Left kidney (tissue), 2 donors: ENCODE results near the gene KCNMA1. TPM values are rescaled to one million over a fixed set of nuclear protein-coding genes. Genes with fewer than 3 reads are reported as not detected.
A peak's percentile ranks its signal among the peaks of the same experiment; 100 is the strongest.

ENCODE experiments used
- DNase-seq: peaks from one replicate; pipeline ENCODE4 v3.0.0-alpha.2; 2013
- polyA plus RNA-seq: library from polyadenylated mRNA; unstranded; fragments of 120-200 nt; gene quantifications from one replicate; pipeline ENCODE4 v1.2.1, GENCODE V29; 2013; ENCODE audit not compliant: insufficient read length

KCNMA1 gene
- polyA plus RNA-seq, 1 donor, result 3.6 TPM

DNA sequence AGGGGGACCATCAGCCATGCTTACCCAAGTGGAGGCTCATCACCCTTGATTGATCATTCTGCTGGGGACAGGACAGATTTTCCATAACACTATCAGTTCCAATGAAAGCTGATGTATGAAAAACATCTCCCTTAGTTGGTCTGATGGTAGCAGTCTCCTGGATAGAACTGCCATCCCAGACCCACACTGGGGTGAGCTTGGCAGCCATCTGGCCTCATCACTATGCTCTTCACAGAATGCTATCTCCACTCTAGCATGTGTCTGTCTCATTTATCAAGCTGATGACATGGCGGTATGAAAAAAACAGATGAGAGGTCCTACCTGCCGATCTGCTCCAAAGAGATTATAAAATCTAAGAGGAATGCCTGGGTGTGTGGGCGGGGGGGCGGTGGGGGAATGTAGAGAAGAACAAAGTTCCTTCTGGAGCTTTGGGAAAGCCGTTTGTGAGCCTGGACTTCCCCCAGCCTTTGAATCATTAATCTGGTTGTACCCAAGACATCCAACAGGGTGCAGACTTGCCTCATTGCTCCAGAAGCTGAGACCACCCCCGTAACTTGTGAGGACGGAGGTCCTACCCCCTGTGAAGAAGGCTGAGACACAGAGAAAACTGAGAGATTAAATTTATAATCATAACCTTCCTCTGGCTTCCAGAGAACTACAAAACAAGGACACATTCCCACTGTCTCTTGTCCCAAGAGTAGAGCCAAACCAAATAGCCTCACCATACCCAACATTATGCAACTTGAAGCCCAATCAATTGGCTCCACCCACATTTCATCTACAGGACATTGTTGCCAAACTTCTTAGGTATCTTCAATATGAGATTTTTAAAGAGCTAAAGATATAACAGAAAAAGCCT, 340.8 kb downstream of the KCNMA1 start:
- no peak for DNase-seq

DNA sequence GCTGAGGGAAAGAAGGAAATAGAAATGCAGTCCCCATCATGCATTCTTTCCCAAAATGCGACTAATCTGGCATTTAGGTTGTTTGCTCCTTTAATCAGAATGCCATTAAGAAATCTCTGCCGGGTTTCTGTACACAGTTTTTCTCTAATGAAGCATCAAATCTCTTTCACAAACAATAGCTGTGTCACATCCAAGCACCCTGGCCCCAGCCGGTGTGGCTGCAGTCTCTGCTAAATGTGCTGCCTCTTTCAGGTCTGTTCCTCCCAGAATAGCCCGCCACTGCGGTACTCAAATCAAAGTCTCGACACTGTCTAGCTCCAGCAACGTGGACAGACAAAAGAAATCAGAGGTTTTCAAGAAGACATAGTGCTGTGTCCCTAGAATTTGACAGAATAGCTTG, 343.8 kb downstream of the KCNMA1 start:
- no peak for DNase-seq

DNA sequence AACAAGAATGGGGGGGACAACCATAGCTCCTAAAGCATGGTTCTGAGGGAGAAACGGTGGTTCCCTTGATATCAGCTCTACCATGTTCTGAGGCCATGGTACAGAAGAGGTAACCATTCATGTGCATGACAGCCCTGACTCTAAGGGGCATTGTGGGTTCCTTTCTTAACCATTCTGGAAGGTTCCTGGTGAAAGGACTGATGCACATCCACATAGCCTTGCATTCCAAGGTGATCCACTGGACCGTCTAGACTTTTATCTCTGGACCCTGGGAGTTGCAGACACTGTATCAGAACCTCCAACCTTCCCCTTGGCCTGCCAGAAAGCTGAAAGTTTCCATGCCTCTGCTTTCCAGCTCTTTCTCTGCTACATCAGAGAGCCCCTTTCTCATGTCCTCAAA, 344.3 kb downstream of the KCNMA1 start:
- no peak for DNase-seq

DNA sequence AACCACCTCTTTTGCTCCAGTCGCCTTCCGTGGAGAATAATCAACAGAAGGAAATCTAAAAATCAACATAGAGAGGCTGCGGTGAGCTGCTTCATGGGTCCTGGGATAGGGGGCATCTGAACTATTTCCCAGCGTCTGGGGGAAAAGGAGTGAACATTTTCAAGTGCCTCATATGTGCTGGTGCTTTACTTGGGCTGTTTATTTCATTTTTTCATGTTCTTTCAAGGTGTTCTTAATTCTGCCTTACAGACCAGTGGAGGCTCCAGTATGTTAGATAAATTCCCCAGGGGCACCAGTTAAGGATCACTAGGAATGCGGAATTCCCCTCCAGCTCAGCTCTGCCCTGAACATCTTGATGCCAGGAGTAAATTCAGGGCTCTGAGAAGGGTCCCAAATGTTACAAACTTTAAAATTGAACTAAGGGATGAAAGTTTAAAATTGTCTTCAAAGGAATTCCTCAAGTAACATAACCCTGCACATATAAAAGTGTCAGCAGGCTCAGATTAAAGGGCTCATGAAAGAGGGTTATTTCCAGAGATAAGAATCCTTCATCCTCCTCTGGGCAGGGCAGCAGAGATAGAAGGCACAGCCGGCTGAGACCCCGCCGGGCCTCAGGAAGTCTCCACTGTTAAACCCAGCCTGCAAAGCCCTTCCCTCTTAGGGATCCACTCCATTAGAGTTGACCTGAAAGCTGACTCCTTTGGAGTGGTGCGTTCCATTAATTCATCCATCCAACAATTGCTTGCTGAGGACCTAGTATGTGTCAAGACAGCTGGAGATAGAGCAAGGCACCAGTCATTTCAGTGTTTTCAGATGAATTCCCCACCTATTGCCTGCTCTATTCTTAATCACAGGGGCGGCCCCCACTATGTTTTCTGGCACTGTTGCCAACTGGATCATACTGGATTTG, 345.8 kb downstream of the KCNMA1 start:
- no peak for DNase-seq

DNA sequence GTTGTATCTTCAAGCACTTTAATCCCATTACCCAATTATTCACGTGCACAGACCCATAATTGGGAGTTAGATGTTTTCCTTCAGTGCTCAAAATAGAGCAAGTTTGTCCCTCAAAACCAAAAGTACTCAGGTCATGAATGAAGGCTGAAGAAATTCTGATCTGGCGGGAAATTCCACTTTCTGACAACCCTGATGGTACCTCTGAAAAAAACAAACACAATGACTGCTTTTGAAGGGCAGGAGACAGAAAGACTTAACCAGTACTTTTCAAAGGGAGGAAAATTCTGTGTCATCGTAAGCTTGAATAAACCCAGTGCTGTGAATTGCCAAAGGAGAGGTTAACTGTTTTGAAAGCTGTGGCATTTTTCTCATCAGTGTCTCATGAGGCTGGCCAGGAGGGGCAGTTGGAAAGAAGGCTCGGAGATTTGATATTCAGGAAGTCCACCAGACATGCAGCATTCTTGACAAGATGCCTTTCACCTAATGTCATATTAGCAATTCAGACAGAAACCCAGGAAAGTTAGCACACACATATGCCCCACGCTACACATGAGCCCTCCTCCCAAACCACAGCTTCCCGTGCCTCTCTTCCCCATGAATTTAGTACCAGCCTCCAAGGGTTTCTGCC, 347.0 kb downstream of the KCNMA1 start:
- no peak for DNase-seq

DNA sequence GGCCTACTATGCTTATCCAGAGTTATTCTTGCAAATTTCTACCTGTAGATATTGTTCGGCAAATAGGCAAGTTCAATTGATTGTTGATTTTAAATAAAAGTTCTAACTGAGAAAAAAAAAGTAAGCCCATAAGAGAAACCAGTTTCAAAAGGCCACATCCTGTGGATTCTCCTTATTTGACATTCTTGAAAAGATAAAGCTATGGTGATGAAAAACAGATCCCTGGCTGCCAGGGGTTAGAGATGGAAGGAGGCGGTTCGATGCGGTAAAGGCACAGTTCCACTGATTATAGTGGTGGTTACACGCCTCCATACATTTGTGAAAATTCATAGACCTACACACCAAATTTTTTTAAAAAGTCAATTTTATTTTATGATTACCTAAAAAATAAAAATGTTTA, 347.8 kb downstream of the KCNMA1 start:
- no peak for DNase-seq

DNA sequence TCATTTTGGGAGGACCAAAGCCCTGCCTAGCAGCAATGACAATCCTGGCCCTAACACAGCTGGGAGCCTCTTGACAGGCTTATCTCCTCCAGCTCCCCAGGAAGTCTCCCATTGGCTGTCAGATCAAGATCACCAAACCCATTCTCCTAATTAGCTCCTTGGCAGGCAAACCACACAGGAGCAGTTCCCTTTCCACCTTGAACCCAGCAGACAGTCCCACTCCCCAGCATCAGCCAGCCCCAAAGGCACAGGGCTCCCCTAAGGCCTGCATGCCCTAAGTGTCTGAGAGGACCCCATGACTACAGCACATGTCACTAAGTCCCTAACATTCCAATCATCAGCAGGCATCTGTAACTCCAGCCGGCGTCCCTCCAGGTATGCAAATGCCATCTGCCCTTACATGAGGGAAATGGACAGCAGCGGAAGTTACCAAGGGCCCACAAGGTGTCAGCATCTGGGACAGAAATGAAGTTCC, 348.5 kb downstream of the KCNMA1 start:
- no peak for DNase-seq

DNA sequence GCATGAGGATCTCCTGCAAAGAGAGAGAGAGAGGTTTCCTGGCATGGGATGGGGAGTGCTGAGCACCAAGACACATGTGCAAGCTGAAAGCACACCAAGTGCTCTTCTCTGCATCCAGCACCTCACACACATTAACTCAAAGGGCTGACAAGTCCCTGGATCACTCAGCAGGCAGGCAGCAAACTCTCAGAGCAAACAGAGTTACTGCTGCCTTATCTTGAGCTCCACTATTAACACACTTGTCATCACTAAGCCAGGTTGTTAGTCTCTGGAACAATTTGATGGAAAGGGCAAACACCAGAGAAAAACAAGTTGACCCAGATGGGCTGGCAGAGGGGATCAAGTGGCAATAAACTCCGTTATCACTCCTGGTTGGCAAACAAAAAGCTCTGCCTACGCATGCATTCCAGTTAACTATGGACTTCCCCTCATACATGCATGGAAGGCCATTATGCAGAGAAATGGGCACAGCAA, 349.9 kb downstream of the KCNMA1 start:
- no peak for DNase-seq

DNA sequence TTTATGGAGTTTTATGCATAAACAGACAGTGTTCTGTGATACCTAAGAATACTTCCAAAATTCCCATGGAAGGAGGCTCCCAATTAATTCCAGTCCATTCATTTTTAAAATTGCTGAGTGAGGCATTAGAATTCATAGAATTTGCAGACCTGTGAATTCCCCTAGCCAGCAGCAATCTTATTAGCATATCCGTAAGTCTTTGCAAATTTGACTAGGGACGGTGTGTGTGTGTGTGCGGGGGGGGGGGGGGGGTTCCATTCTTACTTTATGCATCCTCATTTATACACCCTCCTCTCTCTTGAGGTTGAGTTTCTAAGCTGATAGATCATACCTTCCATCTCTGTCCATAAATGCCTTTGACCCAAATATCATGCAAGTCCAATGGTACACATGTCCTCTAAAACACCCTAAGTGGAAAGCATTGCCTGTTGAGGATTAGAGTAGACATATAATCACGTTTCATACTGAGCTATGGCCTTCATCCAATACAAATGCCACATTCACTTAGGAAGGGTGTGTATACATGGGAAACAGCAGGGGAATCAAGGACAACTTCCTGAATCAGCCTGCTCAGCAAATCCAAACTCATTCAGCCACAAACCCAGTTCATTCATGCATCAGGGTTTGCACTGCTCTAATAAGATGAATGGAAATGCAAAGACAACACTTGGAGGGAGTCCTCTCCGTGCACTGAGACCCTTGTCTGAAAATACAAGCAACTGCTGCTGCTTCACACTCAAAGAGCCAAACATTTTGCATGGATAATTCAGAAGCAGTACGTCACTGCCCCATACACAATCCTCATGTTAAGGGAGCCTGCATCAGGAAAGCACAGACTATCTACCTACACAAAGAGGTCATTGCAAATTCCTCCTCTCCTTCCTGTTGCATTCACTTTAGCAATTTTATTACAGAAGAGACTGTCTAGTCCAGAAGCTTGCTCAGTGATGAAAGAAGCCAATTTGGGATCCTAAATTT, 350.8 kb downstream of the KCNMA1 start:
- DNase-seq, result no peak

DNA sequence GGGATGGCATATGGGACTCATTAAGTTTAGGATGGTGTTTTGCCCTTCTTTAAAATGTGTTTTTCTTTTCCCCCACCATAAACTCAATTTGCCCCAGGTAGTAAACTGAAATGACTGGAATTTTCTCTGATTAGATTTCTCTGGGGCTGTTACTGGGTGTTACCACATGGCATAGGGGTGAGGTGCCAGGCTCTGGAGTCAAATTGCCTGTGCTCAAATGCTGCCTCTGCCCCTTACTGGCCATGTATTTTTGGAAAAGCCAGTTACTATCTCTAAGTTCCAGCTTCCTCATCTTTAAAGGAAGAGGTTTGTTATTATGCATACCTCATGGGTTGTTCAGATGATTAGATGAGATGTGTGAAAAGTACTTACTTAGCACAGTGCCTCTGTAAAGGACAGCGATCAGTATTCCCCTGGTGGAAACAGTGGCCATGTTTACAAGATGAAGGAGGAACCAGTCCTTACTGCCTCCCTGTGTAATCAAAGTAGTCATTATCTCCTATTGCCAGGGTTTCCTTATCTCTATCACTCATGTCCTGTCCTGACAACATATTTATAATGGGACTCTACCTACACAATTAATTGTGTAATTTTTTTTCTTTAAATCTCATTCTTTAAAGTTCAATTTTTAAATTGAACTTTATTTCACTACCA, 352.0 kb downstream of the KCNMA1 start:
- DNase-seq, result no peak

DNA sequence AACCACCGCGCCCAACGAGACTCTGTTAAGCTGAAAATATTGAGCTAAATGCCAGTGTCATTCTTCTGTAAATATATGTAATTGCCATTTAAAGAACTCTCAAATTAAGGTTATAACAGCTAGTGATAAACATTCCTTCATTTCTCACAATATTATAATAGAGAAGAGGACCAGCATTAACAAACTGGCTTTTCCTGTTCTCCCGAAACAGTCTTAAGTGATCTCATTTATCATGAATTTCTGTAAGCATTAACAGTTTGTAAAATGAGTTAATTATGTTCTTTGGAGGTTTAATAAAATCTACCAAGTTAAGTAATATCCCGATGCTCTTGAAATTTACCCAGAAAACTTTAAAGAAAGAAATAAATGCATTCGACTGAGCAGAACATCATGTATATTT, 352.8 kb downstream of the KCNMA1 start:
- DNase-seq, result no peak

DNA sequence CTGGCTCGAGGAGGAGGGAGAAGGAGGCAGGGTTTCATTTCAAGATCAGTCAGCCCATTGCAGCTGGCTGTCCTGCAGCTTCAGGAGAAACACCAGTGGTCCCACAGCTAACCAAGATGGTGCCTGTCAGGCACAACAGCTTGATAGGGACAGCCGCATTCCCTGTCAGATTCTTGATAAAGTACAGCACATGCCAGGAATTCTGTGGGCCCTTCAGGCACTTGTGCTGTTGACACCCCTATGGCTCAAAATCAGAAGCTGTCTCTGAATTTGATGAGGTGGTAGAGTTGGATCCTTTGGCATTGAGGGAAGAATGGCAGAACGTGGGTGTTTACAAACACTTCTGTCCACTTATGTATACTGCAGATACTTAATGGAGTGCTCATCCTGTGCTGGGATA, 354.3 kb downstream of the KCNMA1 start:
- DNase-seq, result no peak

DNA sequence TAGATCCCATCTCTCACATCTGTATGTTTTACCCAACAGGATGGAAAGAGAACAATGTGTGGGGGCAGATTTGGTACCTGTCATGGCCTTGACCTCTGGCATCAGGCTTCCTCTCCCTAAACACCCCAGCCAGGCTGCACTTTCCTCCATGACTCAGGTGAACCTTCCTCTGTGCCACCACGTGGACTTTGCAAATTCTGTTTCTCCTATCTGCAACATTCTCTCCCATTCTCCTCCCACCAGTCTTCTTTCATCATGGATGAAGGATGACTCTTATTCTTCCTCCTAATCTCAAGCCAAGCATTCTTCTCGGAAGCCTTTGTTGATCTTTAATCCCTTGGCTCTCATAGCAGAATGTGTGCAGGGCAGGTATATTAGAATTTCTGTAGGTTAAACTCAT, 355.4 kb downstream of the KCNMA1 start:
- no peak for DNase-seq

DNA sequence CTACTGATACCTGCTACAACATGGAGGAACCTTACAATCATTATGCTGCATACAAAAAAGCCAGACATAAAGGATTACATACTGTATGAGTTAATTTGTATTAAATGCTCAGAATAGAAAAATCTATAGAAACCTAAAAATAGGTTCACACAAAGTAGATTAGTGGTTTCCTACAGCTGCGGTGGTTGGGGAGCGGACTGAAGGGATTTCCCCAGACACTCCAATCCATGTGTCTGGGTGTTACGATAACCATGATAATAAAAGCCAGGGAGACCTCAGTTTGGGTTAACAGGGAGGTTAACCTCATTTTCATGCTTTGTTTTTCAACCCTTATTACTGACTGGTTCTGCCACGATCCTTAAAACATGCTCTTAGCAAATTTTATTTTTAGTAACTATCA, 355.9 kb downstream of the KCNMA1 start:
- no peak for DNase-seq

DNA sequence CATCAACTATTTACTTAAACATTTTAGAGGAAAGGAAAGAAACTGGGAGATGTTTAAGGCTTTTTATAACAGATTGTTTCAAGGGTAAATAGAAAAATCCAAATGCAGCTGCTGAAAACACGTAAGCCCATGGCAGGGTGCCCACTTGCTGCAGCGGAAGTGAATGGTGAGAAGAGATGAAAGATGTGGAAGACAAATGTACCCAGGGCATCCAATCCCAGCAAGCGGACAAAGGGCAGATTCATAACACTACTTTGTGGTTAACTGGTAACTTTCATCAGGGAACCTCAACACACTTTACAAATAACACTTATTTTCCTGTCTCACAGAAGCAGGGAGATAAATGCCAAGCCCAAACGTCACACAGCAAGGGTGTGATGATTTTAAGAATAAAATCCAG, 358.4 kb downstream of the KCNMA1 start:
- no peak for DNase-seq

DNA sequence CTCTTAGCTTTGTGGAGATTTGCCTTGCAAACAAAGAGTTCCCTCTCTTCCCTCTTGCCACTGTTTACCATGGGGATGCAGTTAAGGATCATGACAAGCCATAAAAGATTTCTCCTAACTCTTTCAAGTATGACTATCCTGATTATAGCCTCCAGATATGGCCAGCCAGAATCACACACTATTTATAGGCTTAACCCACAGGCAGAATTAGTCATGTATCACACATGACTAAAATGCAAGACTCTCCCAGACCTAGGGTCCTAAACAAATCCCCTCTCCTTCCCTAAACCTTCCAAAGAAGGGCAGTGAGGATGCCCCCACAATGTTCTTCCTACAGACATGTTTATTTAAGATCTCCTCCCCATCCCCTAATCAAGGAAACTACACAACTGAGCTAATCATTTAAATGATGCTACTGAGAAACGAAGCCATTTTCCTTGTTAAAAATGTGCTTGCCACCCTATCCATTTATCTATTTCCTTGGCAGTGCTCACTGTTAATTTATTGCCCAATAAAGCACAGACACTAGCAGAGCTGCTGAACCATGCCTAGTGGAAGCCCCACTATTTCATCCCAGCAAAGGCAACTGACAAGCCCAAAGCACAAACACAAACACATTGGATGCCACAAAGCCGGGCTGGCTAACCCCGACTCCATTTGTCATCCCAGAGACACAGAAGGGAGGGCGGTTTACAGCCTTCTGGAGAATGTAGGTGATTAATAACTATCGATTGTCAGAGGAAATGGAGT, 363.4 kb downstream of the KCNMA1 start:
- peak; percentile 58 for DNase-seq

DNA sequence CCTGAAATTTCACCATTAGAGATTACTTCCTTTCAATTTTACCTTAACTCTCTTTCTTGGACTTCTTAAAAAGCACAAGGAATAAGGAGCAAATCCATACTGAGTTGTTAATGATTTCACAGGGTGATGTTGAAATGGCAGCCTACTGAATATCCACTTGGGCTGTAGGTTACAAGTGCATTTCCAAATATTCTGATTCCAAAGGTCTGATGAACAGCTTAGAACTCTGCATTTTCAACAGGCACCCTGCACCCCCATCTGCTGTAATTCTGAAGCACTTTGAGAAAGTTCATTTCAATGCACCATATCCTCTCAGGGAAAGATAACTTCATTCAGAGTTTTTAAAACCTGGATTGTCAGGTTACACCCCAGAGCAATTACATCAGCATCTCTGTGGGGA, 368.4 kb downstream of the KCNMA1 start:
- DNase-seq, result no peak

DNA sequence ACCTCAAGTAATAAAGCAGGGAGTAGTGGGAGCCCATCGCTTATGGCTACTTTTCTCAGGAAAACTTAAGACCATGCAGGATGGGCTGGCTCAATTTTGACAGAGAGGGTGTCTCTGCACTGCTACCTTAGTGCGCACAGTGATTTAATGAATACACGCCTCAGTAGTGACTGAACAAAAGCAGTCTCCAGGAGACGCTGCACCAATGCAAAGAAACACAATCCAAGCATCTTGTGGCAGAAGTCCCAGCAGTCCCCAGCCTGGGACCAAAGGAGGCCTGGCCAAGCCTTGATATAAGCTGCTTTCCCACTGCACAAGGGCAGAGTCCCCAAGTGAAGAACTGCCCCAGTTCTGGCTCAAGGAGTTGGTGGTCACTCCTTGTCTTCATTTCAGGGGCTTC, 368.9 kb downstream of the KCNMA1 start:
- no peak for DNase-seq

DNA sequence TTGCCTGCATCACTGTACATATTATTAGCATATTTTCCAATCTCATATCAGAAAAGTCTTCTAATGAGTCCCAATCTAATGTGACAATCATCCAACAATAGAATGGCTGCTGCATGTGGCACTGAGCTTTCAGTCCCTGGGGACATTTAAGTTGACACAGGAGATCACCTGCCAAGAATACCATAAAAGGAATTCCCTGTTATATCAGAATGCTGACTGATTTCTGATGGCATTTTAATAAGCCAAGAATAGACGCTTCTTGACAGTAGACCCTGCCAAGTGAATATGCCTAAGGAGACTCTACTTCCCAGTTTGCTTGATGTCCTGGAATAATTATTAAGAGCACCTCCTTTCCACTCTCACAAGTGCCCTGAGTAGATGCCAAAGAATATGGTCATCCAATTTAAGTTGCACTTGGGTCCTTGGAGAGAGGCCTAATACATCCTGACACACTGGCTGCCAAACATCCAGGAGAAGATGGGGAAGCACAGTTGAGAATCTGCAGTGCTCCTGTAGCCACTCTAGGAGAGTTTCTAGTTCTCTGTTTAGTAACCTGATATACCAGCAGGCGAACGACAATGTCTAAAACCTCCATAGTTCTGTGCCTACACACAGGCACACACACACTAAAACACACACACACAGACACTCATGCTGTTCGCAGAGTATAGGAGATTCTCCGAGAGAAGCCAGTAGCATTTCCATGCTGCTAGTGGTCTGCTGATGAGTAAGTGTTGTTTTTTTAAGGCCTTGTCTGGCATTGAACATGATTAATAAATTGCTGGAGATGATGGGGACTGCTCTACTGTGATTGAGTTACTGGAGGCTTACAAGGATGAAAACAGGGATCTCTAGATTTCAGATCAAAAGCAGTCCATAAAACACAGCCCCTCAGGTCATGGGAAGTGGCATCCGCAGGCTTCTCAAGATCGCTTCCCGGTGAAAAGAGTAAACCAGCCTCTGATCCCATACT, 369.6 kb downstream of the KCNMA1 start:
- no peak for DNase-seq
